Measurements from ENCODE around the gene ZNF335.

Gene ZNF335

DNA sequence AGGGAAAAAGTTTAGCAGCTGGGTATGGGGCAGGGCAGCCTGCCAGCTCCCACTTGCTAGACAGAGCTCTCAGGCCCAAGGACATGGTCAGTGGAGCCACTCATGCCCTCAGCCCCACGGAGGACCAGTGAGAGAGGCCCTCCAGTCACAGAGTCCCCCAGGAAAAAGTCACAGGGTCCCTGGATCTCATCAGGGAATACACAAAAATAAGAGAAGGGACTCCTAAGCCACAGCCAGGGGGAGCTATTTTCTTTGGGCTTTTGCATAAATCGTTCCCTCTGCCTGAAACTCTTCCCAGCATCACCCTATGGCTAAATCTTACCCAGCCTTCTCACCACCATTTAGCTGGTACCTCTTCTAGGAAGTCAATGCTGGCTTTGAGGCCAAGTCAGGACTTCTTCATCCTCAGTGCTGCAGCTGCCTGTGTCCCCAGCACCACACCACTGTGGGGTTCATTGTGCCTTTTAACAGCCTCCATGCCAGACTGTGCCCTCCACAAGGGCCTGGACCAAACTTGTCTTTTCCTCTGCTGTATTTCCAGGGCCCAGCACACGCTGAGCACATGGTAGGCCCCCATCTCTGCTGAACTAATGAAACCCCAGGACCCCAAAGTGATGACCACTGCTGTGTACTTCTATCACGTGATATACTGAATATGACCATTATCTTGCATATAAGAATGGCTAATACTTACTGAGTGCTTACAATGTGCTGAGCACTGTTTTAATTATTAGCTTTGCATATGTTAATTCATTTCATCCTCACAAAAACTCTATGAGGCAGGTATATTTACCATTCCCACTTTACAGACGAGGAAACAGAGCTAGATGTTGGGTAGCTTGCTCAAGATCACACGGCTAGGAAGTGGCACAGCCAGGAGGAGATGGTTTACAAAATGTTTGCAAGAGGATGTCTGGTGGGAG is 2.0 kb downstream of the ZNF335 start:
- TF ChIP-seq, protein P1, sequence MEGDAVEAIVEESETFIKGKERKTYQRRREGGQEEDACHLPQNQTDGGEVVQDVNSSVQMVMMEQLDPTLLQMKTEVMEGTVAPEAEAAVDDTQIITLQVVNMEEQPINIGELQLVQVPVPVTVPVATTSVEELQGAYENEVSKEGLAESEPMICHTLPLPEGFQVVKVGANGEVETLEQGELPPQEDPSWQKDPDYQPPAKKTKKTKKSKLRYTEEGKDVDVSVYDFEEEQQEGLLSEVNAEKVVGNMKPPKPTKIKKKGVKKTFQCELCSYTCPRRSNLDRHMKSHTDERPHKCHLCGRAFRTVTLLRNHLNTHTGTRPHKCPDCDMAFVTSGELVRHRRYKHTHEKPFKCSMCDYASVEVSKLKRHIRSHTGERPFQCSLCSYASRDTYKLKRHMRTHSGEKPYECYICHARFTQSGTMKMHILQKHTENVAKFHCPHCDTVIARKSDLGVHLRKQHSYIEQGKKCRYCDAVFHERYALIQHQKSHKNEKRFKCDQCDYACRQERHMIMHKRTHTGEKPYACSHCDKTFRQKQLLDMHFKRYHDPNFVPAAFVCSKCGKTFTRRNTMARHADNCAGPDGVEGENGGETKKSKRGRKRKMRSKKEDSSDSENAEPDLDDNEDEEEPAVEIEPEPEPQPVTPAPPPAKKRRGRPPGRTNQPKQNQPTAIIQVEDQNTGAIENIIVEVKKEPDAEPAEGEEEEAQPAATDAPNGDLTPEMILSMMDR (IDR thresholded peaks at IDR 0.05; ENCODE audit: low read length, missing control alignments), result peak; percentile 72
- peak; percentile 77 for DNase-seq (ENCODE audit: low read depth)
- peak overlapping the region; percentile 97 for H3K4me3 ChIP-seq (replicated peaks; ENCODE audit: low read depth, low read length)

DNA sequence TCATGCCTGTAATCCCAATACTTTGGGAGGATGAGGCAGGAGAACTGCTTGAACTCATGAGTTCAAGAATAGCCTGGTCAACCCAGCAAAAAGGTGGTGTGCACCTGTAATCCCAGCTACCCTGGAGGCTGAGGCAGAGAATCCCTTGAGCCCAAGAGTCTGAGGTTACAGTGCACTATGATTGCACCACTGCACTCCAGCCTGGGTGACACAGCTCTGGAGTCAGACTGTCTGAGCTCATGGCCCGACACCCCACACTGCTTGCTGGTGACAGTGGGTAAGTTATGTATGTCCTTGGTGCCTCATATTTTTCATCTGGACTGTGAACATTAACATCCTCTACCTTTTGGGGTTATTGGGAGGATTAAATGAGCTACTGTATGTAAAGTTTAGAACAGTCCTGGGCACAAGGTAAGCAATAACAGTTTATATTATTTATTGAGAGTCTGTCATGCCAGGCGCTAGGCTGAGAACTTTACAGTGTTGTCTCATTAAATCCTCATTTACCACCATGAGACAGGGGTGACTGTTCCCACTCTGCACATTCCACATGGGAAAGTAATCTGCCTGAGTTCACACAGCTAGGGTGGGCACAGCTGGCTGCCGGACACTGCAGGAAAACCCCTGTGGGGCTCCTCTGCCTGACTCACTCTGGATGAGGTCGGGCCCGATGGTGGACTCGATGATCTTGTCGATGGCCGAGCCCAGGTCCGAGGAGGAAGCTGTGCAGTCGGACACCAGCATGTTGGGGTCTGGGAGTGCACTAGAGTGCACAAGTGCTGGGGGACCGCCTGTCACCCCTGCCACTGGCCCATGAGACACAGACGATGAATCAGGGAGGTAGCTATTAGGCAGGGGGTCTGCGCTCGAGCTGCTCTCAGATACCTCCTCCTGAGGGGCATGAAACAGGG is 2.9 kb downstream of the ZNF335 start:
- TF ChIP-seq, protein P1 (IDR thresholded peaks at IDR 0.05; ENCODE audit: low read length, missing control alignments), result no peak
- H3K4me3 ChIP-seq (replicated peaks; ENCODE audit: low read depth, low read length), result no peak overlapping the region
- DNase-seq (ENCODE audit: low read depth), result no peak

DNA sequence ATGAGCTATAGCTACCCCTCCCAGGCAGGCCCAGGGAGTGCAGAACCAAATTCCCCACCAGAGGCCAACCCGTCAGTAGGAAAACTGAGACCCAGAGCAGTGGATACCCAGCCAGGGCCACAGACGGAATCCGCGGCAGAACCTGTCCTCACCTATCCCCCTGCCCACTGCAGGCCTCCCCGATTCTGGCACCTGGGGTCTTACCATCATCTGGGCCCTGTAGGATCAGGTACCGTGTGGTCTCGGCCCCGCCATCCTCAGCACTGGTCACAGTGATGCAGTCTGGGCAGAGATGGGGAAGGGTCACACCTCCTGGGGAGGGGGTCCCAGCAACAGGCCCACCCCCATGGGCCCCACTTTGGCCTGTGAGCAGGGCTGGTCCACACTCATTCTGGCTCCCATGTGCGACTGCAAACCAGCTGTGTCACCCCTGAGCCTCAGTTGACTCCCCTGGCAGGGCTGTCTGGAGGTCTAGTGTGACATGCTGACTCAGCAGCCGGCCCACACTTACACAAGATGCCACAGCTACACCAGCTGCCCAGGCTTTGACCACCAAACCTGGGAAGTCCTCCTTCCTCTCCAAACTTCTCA is 3.8 kb downstream of the ZNF335 start:
- no peak overlapping the region for H3K4me3 ChIP-seq (replicated peaks; ENCODE audit: low read depth, low read length)
- TF ChIP-seq, protein P1 (IDR thresholded peaks at IDR 0.05; ENCODE audit: low read length, missing control alignments), result no peak
- DNase-seq (ENCODE audit: low read depth), result no peak

DNA sequence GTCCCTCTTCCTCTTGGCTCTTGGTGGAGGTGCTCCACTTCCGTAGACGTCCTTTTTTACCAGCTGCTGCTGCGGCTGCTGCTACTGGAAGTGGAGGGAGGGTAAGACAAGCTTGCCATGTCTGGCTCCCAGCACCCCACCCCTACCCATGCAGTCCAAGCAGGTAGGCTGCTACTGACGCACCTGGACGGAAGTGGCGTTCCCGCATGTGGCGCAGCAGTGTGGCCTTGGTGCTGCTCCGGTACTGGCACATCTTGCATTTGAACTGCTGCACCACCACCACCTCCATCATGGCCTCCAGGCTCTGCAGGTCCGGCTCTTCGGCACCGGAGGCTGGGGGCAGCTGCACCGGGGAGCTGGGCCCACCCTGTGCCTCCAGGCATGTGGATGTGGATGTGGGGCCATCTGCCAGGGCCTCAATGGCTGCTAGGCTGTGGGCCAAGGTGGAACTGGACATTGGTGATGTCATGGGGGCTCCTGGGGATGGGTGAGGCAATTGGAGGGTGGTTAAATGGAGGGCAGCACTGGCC is 4.4 kb downstream of the ZNF335 start:
- no peak overlapping the region for H3K4me3 ChIP-seq (replicated peaks; ENCODE audit: low read depth, low read length)
- no peak for DNase-seq (ENCODE audit: low read depth)
- TF ChIP-seq, protein P1 (IDR thresholded peaks at IDR 0.05; ENCODE audit: low read length, missing control alignments), result no peak

DNA sequence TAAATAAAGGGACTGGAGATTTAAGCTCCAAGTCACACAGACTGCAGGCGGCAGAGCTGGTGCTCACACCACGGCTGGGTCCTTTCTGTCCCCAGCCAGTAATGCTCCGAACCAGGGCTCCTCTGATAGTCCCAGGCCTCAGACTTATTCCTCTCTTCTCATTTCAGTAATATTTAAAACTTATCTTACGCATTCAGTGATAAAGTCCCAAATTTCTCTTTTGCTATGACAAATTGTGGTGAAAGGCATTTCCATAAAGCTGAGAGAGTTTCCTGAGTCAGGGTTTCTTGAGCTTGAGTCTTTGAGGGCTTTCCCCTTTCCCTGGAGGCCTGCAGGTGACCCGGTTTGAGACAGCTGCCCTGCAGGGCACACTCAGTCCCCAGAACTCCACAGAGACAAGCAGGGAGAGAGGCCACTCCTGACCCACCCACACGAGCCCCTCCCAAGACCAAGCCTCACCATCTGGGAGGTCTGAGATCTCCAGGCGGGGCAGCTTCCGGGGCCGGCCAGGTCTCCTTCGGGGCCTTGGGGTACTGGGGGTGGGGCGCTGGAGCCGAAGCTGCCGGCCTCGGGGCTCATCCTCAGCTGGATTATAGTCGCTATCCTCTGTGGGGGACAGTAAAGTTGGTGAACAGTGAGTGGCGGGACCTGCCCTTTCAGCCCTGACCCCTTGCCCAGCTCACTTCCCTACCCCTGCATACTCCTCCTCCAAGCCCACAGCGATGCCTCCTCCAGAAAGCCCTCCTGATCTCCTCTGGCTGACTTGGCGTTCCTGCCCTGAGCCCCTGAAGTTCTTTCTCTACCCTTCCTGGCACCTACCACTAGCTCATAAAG is 6.6 kb downstream of the ZNF335 start:
- no peak for DNase-seq (ENCODE audit: low read depth)
- H3K4me3 ChIP-seq (replicated peaks; ENCODE audit: low read depth, low read length), result no peak overlapping the region
- TF ChIP-seq, protein P1 (IDR thresholded peaks at IDR 0.05; ENCODE audit: low read length, missing control alignments), result no peak

DNA sequence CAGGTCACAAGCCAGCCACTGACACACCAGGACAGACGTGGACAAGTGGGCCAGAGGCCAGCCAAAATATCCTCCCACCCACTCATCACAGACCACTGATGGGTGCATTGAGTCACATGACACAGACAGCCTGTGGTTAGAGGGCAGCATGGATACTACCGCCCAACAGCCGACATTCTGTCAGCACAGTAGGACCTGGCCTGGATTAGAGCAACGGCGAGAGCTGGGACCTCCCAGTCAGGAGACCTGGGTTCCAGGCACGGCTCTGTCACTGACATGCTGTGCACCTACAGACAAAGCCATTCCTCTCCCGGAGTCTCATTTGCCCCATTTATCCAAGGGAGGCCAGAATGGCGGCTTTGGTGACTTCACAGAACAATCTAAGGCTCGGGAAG is 8.0 kb downstream of the ZNF335 start:
- no peak for DNase-seq (ENCODE audit: low read depth)
- H3K4me3 ChIP-seq (replicated peaks; ENCODE audit: low read depth, low read length), result no peak overlapping the region
- TF ChIP-seq, protein P1 (IDR thresholded peaks at IDR 0.05; ENCODE audit: low read length, missing control alignments), result no peak

Data from fibroblast of pulmonary artery (primary cell).